Stomach smooth muscle (tissue), 2 donors: ENCODE measurements around the gene MYT1.

Experiments used
- H3K27ac ChIP-seq: one replicate; pipeline ENCODE4 v1.7.0; 2013; ENCODE audit warnings: mild to moderate bottlenecking, low read length, inconsistent platforms
- H3K27me3 ChIP-seq, 2 donors: one replicate each; pipeline ENCODE4 v1.7.0; 2013; ENCODE audit warnings: low read length in 2 of 2; ENCODE audit not compliant: insufficient read depth in 2 of 2, control insufficient read depth in 1 of 2
- H3K36me3 ChIP-seq, 2 donors: one replicate each; pipeline ENCODE4 v1.7.0; 2013; ENCODE audit warnings: low read length in 2 of 2; ENCODE audit not compliant: control insufficient read depth in 2 of 2, insufficient read depth in 2 of 2
- H3K4me1 ChIP-seq: one replicate; pipeline ENCODE4 v1.7.0; 2013; ENCODE audit warnings: low read length; ENCODE audit not compliant: control insufficient read depth, insufficient read depth
- H3K4me3 ChIP-seq, 2 donors: one replicate each; pipeline ENCODE4 v1.7.0; 2013; ENCODE audit warnings: low read length in 2 of 2
- H3K9ac ChIP-seq, 2 donors: one replicate each; pipeline ENCODE4 v1.7.0; 2013; ENCODE audit warnings: low read length in 2 of 2, mild to moderate bottlenecking in 1 of 2
- H3K9me3 ChIP-seq, 2 donors: one replicate each; pipeline ENCODE4 v1.7.0; 2013; ENCODE audit warnings: low read length in 2 of 2; ENCODE audit not compliant: control insufficient read depth in 2 of 2
- donor health status: healthy.
- donor health status: Pancreatic carcinoma.

The MYT1 gene

DNA sequence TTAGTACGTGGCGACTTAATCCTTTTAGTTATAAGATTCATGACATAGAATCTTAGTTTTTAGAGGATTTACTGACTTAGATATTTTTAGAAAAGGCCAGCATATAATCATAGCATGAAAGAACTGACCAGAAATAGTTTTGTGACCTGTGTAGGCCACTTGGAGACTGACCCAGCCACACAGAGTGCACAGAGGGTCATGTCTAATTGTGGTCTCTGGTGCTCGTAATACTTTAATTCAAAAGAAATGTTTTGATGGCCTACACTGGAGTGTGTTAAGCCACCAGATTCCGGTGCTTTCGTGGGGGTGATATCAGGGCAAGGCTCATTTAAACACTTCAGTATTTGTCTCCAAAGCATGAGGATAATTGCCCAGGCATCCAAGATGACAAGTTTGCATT, 102.7 kb downstream of the MYT1 start:
- H3K27me3 ChIP-seq: no peaks in the 10 kb centered on the region
- no peak overlapping the region for H3K27ac ChIP-seq
- H3K36me3 ChIP-seq: peaks cover 7 to 13% of the 10 kb centered on the region in 2 donors
- no peak overlapping the region for H3K9ac ChIP-seq
- H3K4me3 ChIP-seq: no peak overlapping the region
- no peaks in the 10 kb centered on the region for H3K4me1 ChIP-seq
- H3K9me3 ChIP-seq: no peaks in the 10 kb centered on the region

DNA sequence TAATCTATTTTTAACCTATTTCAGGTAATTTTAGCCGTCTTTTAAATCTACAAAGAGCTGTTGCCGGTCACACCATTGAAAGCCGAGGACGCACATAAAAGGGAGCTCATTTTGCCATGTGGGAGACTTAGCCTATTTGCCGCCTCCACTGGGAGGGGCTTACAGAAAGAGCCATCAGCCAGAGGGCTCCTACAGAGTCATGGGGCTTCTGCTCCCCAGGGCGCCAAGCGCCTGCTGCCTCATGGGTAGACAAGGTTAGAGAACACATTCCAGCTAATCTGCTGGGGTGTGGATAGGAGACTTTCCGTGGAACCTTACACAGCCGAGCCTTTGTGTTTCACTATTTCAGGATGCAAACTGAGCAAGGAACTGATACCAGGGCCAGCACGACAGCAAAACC, 103.9 kb downstream of the MYT1 start:
- Histone ChIP-seq H3K4me3 (no peak overlapping the region), H3K36me3 (peaks cover 7 to 17% of the 10 kb centered on the region in 2 donors)

DNA sequence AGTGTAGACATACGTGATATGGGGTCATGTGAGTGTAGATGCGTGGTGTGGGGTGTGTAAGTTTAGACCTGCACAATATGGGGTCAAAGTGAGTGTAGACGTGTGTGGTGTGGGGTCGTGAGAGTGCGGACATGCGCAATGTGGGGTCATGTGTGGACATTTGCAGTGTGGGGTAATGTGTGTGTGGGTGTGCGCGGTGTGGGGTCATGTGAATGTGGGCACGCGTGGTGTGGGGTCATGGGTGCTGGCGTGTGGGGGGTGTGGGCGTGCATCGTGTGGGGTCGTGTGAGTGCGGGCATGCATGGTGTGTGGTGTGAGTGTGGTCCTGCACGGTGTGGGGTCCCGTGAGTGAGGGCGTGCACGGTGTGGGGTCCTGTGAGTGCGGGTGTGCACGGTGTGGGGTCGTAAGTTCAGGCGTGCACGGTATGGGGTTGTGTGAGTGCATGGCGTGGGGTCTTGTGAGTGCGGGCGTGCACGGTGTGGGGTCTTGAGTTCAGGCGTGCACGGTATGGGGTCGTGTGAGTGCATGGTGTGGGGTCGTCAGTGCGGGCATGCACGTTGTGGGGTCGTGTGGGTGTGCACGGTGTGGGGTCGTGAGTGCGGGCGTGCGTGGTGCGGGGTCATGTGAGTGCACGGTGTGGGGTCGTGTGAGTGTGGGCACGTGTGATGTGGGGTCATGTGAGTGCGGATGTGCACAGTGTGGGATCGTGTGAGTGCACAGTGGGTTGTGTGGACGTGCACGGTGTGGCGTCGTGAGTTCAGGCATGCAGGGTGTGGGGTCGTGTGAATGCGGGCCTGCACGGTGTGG, 105.6 kb downstream of the MYT1 start:
- Histone ChIP-seq H3K36me3 (peaks cover 13 to 21% of the 10 kb centered on the region in 2 donors), H3K9ac (no peak overlapping the region), H3K9me3 (no peaks in the 10 kb centered on the region), H3K27ac (no peak overlapping the region), H3K27me3 (no peaks in the 10 kb centered on the region), H3K4me1 (no peaks in the 10 kb centered on the region), H3K4me3 (no peak overlapping the region)

More for the DNA sequence above, 103.9 kb downstream of the MYT1 start:
- Histone ChIP-seq H3K9ac (no peak overlapping the region), H3K9me3 (no peaks in the 10 kb centered on the region), H3K27ac (no peak overlapping the region), H3K4me1 (no peaks in the 10 kb centered on the region), H3K27me3 (no peaks in the 10 kb centered on the region)

DNA sequence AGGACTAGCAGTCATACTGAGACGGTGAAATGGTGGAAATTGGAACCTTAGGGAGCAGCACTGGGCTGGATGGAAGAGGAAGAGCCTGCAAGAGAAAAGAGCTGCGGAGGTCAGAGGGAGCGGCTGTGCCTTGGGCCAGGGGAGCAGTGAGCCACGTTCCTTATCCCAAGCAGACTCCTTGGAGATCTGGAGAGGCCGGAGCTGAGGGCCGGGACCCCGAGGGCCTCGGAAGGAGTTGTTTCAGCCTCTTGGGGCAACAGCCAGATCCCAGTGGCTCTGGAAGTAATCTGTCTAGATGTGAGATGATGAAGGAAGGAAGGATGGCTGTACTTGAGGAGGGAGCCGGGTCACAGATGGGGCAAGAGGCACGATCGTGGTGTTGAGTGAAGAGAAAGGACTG, 107.4 kb downstream of the MYT1 start:
- no peak overlapping the region for H3K4me3 ChIP-seq
- H3K27ac ChIP-seq: no peak overlapping the region
- no peak overlapping the region for H3K9ac ChIP-seq
- no peaks in the 10 kb centered on the region for H3K9me3 ChIP-seq
- H3K4me1 ChIP-seq: no peaks in the 10 kb centered on the region
- no peaks in the 10 kb centered on the region for H3K27me3 ChIP-seq
- H3K36me3 ChIP-seq: peaks cover 10 to 17% of the 10 kb centered on the region in 2 donors

DNA sequence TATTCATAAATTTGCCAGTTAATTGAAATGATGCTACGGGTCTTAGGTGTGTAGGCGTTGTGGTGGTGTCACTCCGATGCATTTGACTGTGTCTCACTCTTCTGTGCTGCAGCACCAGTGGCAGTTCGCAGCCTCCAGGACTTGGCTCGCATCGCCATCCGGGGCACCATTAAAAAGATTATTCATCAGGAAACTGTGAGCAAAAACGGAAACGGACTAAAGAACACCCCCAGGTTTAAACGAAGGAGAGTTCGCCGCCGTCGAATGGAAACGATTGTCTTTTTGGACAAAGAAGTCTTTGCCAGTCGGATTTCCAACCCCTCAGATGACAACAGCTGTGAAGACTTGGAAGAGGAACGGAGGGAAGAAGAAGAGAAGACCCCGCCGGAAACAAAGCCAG, 108.9 kb downstream of the MYT1 start:
- Histone ChIP-seq H3K4me3 (no peak overlapping the region), H3K36me3 (peaks cover 10 to 13% of the 10 kb centered on the region in 2 donors), H3K4me1 (no peaks in the 10 kb centered on the region), H3K9me3 (no peaks in the 10 kb centered on the region), H3K27ac (no peak overlapping the region), H3K9ac (no peak overlapping the region), H3K27me3 (no peaks in the 10 kb centered on the region)

DNA sequence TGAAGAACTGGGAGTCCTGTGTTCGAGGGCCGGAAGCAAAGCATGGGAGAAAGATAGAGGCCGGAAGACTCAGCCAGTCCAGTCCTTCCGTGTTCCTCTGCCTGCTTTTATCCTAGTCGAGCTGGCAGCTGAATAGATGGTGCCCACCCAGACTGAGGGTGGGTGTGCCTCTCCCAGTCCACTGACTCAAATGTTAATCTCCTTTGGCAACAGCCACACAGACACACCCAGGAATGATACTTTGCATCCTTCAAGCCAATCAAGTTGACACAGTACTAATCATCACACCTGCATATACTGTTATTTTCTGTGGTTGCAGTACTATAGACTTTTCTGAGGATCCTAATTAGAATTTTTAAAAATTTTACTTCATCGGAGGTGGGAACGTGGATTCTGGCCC, 112.6 kb downstream of the MYT1 start:
- H3K4me1 ChIP-seq: no peaks in the 10 kb centered on the region
- no peak overlapping the region for H3K4me3 ChIP-seq
- no peaks in the 10 kb centered on the region for H3K9me3 ChIP-seq
- H3K36me3 ChIP-seq: peaks cover 6 to 10% of the 10 kb centered on the region in 2 donors
- H3K27ac ChIP-seq: no peak overlapping the region
- H3K27me3 ChIP-seq: no peaks in the 10 kb centered on the region
- H3K9ac ChIP-seq: no peak overlapping the region

DNA sequence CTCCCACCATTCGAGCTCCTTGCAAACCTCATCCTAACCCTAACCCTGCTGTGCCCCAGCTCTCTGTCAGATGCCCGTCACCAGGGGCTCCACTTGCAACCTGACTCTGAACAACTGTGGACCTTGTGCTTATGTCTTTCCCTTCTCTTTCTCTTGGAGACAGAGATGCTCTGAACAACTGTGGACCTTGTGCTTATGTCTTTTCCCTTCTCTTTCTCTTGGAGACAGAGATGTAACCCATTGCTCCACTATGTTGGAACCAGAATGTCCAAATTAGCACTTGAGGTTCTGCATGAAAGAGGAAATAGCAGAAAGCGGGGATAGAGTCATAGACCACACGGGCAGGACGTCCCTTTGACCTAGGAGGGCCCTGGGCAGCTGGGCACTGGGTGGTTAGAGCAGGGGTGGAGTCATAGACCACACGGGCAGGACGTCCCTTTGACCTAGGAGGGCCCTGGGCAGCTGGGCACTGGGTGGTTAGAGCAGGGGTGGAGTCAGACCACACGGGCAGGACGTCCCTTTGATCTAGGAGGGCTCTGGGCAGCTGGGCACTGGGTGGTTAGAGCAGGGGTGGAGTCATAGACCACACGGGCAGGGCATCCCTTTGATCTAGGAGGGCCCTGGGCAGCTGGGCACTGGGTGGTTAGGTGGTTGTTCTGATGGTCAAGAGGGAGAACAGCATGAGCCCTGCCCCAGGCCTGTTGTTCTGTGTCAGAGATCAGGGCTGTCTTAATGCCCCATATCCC, 113.5 kb downstream of the MYT1 start:
- Histone ChIP-seq H3K9me3 (no peaks in the 10 kb centered on the region), H3K27ac (no peak overlapping the region), H3K36me3 (peaks cover 6 to 8% of the 10 kb centered on the region in 2 donors), H3K4me3 (no peak overlapping the region), H3K27me3 (no peaks in the 10 kb centered on the region), H3K9ac (no peak overlapping the region), H3K4me1 (no peaks in the 10 kb centered on the region)

DNA sequence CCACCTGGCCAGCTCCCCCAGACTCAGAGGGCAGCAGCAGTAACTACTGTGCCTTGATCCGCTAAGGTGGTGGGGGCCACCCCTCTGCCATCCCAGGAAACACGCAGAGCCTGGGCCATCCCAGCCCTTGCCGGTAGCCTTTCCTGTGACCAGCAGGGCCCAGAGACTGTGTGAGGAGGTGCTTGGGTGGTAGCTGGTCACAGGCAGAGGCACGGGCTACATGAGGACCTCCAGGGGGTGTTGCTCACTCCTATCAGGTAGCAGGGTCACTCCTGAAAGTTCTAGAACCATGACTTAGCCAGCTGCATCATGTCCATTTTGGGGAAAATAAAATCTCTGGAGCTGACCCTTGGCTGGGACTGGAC, 114.0 kb downstream of the MYT1 start:
- H3K27me3 ChIP-seq: no peaks in the 10 kb centered on the region
- H3K36me3 ChIP-seq: peaks cover 5% of the 10 kb centered on the region in 2 donors
- no peak overlapping the region for H3K27ac ChIP-seq
- H3K4me1 ChIP-seq: no peaks in the 10 kb centered on the region
- no peak overlapping the region for H3K4me3 ChIP-seq
- no peak overlapping the region for H3K9ac ChIP-seq
- no peaks in the 10 kb centered on the region for H3K9me3 ChIP-seq

DNA sequence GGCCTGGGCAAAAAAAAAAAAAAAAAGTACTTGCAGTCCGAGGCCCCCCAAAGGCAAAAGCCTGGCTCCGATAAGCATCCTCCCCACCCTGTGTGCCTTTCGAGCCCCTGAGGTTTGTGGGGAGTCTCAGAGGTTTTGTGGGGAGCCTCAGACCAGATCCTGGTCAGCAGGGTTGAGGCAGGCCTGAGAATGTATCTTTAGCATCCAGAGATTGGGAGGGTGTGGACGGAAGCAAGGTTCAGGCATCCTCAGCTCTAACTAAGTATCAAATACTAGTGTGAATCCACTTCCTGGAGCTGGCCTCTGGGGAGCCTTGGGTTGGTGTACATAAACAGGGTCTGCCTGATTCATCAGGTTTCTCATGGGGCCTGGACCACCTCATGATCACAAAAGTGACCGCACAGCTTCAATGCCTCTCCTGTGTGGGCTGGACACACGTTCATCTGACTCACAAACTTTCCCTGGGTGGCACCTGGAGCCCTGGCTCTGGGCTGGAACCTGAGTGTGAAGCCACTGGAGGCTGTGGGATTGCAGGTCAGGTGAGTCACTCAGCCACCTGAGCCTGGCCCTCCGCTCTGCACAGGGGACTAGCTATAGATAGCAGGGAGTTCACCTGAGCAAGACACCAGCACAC, 115.7 kb downstream of the MYT1 start:
- no peaks in the 10 kb centered on the region for H3K4me1 ChIP-seq
- H3K9ac ChIP-seq: no peak overlapping the region
- no peaks in the 10 kb centered on the region for H3K9me3 ChIP-seq
- H3K27ac ChIP-seq: no peak overlapping the region
- no peak overlapping the region for H3K4me3 ChIP-seq
- no peaks in the 10 kb centered on the region for H3K36me3 ChIP-seq
- no peaks in the 10 kb centered on the region for H3K27me3 ChIP-seq

DNA sequence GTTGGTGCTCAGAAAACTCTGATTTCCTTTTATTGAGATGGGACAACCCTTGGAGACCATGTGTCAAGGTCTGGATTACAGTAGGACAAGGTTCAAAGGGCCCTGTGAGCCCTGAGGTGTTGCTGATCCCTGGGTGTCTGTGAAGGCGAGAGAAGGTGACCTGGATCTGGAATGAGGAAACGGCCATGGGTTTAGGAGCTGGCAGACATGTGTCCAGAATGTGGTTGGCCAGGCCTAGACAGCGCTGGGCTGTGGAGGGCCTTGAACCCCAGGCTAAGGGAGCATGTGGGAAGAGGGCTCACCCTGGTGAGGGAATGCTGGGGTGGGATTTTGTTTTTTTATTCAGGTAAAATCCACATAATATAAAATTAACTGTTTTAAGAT, 116.2 kb downstream of the MYT1 start:
- no peaks in the 10 kb centered on the region for H3K9me3 ChIP-seq
- H3K36me3 ChIP-seq: no peaks in the 10 kb centered on the region
- no peak overlapping the region for H3K9ac ChIP-seq
- H3K4me3 ChIP-seq: no peak overlapping the region
- H3K27ac ChIP-seq: no peak overlapping the region
- no peaks in the 10 kb centered on the region for H3K27me3 ChIP-seq
- no peaks in the 10 kb centered on the region for H3K4me1 ChIP-seq
